Gastroesophageal sphincter (tissue), 4 donors: ENCODE results near the gene DENND1C. TPM values are rescaled to one million over a fixed set of nuclear protein-coding genes. Genes with fewer than 3 reads are reported as not detected.
A peak's percentile ranks its signal among the peaks of the same experiment; 100 is the strongest.
"Not testable (repeated sequence)": the region's sequence is repeated elsewhere in the genome, so short reads cannot be mapped to it uniquely, and the experiment has no call there.

Experiments used
- ATAC-seq: fragments of 150-250 bp; one replicate; pipeline ENCODE4 v1.9.1; 2016; ENCODE audit warnings: mild to moderate bottlenecking, moderate library complexity
- H3K27ac ChIP-seq, 4 donors: fragments of 200-600 bp; sonication (generic) in 3 of 4; 1 replicate in 3 of 4; 2 replicates in 1 of 4; pipeline ENCODE4 v1.5.1; 2016 to 2019
- H3K27me3 ChIP-seq: fragments of 200-600 bp; sonication (generic); one replicate; pipeline ENCODE4 v1.5.1; 2019
- H3K36me3 ChIP-seq, 2 donors: fragments of 200-600 bp; sonication (generic); one replicate each; pipeline ENCODE4 v1.5.1; 2019; ENCODE audit warnings: control low read depth in 1 of 2
- H3K4me1 ChIP-seq, 3 donors: fragments of 200-600 bp; sonication (generic); 1 replicate in 2 of 3; 2 replicates in 1 of 3; pipeline ENCODE4 v1.5.1; 2016 to 2019; ENCODE audit warnings: control low read depth in 2 of 3
- H3K4me3 ChIP-seq, 2 donors: fragments of 200-600 bp; sonication (generic); one replicate each; pipeline ENCODE4 v1.5.1; 2019; ENCODE audit warnings: mild to moderate bottlenecking in 1 of 2, moderate library complexity in 1 of 2
- H3K9me3 ChIP-seq, 3 donors: fragments of 200-600 bp; sonication (generic); one replicate each; pipeline ENCODE4 v1.5.1; 2017 to 2019; ENCODE audit warnings: control low read depth in 2 of 3
- EP300 ChIP-seq: sonication (generic); formaldehyde crosslinking; IDR thresholded peaks from one replicate; pipeline ENCODE4 v1.6.1; 2017; ENCODE audit warnings: antibody characterized with exemption, mild to moderate bottlenecking
- POLR2A ChIP-seq, 2 donors: fragments of 450-650 bp; IDR thresholded peaks; one replicate each; pipeline ENCODE4 v1.6.1; 2017; ENCODE audit warnings: antibody characterized with exemption in 2 of 2, mild to moderate bottlenecking in 2 of 2, moderate library complexity in 1 of 2
- POLR2AphosphoS5 ChIP-seq: sonication (generic); formaldehyde crosslinking; IDR thresholded peaks from one replicate; pipeline ENCODE4 v1.6.1; 2017; ENCODE audit warnings: antibody characterized with exemption
- WGBS, 2 donors: methylation state at CpG; one replicate each; pipeline ENCODE4 v1.1.5; 2018; ENCODE audit warnings: low coverage in 1 of 2; 5-methylcytosine and 5-hydroxymethylcytosine counted together
- total RNA-seq, 4 donors: library from RNA; depleted of rRNA; stranded (reverse); fragments of >200 nt; gene quantifications; one replicate each; pipeline ENCODE4 v1.1.0, GENCODE V29; 2016
- TF ChIP-seq, protein P1 (sequence below), 4 experiments: fragments of 200-600 bp in 2 of 4; fragments of 450-650 bp in 2 of 4; sonication (generic) in 1 of 4; IDR thresholded peaks; one replicate each; pipeline ENCODE4 v1.5.1; 2017 to 2019; ENCODE audit warnings: antibody characterized with exemption in 4 of 4, mild to moderate bottlenecking in 2 of 4, moderate library complexity in 2 of 4

Gene DENND1C
- total RNA-seq, 4 donors from 2014 or later = 0.57 to 6.1 (median 1.5) TPM

DNA sequence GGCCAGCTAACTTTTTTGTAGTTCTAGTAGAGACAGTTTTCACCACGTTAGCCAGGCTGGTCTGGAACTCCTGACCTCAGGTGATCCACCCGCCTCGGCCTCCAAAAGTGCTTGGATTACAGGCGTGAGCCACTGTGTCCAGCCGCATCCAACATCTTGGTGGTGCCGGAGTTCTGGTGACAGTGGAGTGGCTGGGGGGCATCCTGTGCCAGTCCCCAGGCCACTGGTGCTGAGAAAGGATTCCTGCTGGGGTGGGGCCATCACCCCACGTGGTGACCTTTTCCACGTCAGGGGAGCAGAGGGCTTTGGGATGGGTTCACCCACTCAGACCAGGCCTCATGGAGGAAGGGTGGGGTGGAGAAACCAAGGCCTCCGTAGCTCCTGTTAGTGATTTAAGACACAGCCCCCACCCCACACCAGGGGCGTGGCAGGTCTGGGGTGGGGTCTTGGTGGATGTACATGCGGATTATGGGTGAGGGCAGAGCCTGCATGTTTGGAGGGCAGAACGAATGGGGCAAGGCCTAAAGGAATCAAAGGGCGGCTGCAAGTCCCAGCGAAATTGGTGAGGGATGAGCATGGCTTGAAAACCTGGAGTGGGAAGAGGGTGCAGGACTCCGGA is 33.4 kb upstream of the DENND1C start:
- peaks cover 0 to 19% (median 0%) of the 10 kb centered on the region in 3 donors for H3K4me1 ChIP-seq
- 92 to 93% methylated on average over 2 to 4 of the region's 15 CpGs for WGBS, 2 donors
- no peaks in the 10 kb centered on the region for H3K36me3 ChIP-seq
- H3K4me3 ChIP-seq = no peak overlapping the region
- no peaks in the 10 kb centered on the region for H3K9me3 ChIP-seq
- ATAC-seq = no peak
- TF ChIP-seq POLR2A (IDR thresholded peaks at IDR 0.05) (no peak), POLR2AphosphoS5 (no peak), EP300 (no peak)
- TF ChIP-seq, protein P1, sequence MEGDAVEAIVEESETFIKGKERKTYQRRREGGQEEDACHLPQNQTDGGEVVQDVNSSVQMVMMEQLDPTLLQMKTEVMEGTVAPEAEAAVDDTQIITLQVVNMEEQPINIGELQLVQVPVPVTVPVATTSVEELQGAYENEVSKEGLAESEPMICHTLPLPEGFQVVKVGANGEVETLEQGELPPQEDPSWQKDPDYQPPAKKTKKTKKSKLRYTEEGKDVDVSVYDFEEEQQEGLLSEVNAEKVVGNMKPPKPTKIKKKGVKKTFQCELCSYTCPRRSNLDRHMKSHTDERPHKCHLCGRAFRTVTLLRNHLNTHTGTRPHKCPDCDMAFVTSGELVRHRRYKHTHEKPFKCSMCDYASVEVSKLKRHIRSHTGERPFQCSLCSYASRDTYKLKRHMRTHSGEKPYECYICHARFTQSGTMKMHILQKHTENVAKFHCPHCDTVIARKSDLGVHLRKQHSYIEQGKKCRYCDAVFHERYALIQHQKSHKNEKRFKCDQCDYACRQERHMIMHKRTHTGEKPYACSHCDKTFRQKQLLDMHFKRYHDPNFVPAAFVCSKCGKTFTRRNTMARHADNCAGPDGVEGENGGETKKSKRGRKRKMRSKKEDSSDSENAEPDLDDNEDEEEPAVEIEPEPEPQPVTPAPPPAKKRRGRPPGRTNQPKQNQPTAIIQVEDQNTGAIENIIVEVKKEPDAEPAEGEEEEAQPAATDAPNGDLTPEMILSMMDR (IDR thresholded peaks at IDR 0.05) = no peak
- peaks cover 11% of the 10 kb centered on the region for H3K27me3 ChIP-seq
- H3K27ac ChIP-seq = no peak overlapping the region

DNA sequence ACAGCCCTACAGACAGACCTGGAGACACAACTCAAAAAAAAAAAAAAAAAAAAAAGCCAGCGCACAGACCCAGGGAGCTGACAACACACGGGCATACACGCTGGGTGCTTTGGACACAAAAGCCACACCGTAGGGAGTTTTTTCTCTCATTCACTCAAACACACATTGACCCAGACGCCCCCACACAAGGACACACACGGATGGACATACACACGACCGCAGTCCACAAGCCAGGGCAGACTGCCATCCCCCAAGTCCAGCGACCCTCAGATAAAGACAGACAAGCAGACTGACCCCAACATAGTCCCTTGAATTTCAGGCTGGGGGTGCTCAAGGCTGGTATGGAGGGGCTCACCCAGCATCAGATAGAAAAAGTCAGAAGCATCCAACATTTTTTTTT is 32.5 kb upstream of the DENND1C start:
- Histone ChIP-seq H3K4me3 (no peak overlapping the region), H3K36me3 (no peaks in the 10 kb centered on the region), H3K27me3 (peaks cover 8% of the 10 kb centered on the region), H3K27ac (no peak overlapping the region), H3K9me3 (no peaks in the 10 kb centered on the region), H3K4me1 (peaks cover 0 to 19% (median 0%) of the 10 kb centered on the region in 3 donors)
- TF ChIP-seq POLR2AphosphoS5 = no peak
- TF ChIP-seq, protein P1 (IDR thresholded peaks at IDR 0.05) = no peak
- no peak for TF ChIP-seq EP300
- TF ChIP-seq POLR2A (IDR thresholded peaks at IDR 0.05) = no peak
- no peak for ATAC-seq
- 63 to 71% methylated on average over 5 to 9 of the region's 9 CpGs for WGBS, 2 donors

DNA sequence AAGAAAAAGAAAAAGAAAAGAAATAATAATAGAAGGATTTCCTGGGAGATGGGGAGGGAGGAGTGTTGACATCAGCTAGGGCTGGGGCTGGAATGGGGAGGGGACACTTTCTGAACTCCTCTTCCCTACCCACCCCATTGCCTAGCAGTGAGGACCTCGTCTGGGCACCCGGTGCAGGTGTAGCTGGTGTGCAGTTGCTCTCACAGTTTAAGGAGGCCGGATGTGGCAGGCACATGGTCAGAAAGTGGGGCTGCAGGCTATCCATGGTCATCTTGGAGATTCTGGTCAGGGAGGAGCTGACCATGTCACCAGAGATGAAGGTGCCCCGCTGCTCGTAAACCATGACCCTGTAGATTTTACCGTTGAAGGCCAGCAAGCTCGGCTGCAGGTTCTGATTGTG is 29.0 kb upstream of the DENND1C start:
- no peaks in the 10 kb centered on the region for H3K9me3 ChIP-seq
- peaks cover 13% of the 10 kb centered on the region for H3K27me3 ChIP-seq
- H3K27ac ChIP-seq = no peak overlapping the region
- 77 to 83% methylated on average over 4 to 7 of the region's 7 CpGs for WGBS, 2 donors
- no peak for TF ChIP-seq EP300
- TF ChIP-seq, protein P1 (IDR thresholded peaks at IDR 0.05) = no peak
- no peak for TF ChIP-seq POLR2AphosphoS5
- no peak for TF ChIP-seq POLR2A (IDR thresholded peaks at IDR 0.05)
- no peaks in the 10 kb centered on the region for H3K4me1 ChIP-seq
- H3K4me3 ChIP-seq = no peak overlapping the region
- H3K36me3 ChIP-seq = no peaks in the 10 kb centered on the region
- no peak for ATAC-seq

DNA sequence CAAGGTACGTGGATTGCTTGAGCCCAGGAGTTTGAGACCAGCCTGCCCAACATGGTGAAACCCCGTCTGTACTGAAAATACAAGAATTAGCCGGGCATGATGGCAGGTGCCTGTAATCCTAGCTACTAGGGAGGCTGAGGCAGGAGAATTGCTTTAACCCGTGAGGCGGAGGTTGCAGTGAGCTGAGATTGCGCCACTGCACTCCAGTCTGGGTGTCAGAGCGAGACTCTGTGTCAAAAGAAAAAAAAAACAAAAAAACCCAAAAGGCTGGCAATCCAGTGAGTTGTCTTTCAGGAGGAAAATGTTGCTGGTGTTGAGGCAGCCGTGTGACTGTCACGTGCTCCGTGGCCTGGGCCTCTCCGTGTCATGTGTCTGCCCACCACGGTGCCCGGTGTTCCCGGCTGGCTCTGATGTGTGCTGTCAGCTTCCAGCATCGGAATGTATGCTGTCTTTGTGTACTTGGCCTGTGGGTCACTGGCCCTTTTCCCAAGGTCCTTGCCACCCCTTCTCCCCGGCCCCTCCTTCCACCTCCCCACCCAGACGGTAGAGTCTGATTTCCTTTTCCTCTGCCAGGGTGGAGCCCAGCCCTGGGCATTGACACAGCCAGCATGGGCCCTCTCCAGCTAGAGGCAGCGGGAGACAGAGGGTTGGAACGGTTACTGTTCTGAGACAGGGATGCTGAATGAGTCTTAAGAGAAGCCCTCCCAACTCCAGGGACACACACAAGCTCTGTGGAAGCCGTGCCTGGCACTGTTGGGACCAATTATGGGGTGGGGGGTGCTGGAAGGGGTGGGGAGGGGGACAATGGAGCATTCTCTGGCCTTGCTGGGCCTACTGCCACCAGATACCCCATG is 27.8 kb upstream of the DENND1C start:
- Histone ChIP-seq H3K4me1 (no peaks in the 10 kb centered on the region), H3K36me3 (no peaks in the 10 kb centered on the region), H3K4me3 (no peak overlapping the region), H3K27me3 (peaks cover 25% of the 10 kb centered on the region), H3K9me3 (no peaks in the 10 kb centered on the region), H3K27ac (peak overlapping the region in 1 of 4 donors; percentile 44)
- ATAC-seq = peak; percentile 25
- WGBS, 2 donors = 63 to 87% methylated on average over 3 to 11 of the region's 20 CpGs
- TF ChIP-seq POLR2AphosphoS5 (no peak), POLR2A (IDR thresholded peaks at IDR 0.05) (no peak), EP300 (no peak)
- TF ChIP-seq, protein P1 (IDR thresholded peaks at IDR 0.05) = no peak

DNA sequence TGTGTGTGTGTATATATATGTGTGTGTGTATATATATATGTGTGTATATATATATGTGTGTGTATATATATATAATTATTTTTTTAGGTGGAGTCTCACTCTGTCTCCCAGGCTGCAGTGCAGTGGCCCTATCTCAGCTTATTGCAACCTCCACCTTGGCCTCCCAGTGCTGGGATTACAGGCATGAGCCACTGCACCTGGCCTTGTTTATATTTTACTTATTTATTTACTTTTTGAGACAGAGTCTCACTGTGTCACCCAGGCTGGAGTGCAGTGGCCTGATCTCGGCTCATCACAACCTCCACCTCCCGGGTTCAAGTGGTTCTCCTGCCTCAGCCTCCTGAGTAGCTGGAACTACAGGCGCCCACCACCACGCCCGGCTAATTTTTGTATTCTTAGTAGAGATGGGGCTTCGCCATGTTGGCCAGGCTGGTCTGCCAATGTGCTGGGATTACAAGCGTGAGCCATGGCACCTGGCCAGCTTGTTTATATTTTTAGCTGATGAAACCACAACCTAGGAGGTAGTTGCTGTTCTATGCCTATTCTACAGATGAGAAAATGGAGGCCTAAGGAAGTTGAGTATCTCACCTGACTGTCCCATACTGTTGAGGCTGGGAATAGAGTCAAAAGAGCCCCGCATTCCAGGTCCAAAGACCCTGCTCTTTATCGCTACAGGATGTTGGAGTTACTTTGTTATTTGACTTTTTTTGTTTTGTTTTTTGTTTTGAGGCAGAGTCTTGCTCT is 26.6 kb upstream of the DENND1C start:
- not testable (repeated sequence) for ATAC-seq, H3K36me3 ChIP-seq, H3K27ac ChIP-seq, H3K4me3 ChIP-seq, H3K9me3 ChIP-seq, H3K4me1 ChIP-seq
- peaks cover 36% of the 10 kb centered on the region for H3K27me3 ChIP-seq
- 88% methylated on average over 6 of the region's 9 CpGs; no CpG with 5 or more reads in 1 of the 2 donors for WGBS, 2 donors
